Mesodermal cell (in vitro differentiated cells): ENCODE data around the gene KAZN. TPM values are rescaled to one million over a fixed set of nuclear protein-coding genes. Genes with fewer than 3 reads are reported as not detected.

Experiments used
- H3K27ac ChIP-seq: 2 replicates; pipeline ENCODE4 v1.7.0; 2013; ENCODE audit warnings: mild to moderate bottlenecking, low read depth, low read length, moderate library complexity; ENCODE audit not compliant: severe bottlenecking
- H3K36me3 ChIP-seq: 2 replicates; pipeline ENCODE4 v1.7.1; 2013; ENCODE audit warnings: mild to moderate bottlenecking, low read length, moderate library complexity; ENCODE audit not compliant: control insufficient read depth, insufficient read depth
- H3K4me1 ChIP-seq: one replicate; pipeline ENCODE4 v1.7.1; 2013; ENCODE audit warnings: mild to moderate bottlenecking, low read length; ENCODE audit not compliant: insufficient read depth, control insufficient read depth, poor library complexity, severe bottlenecking
- H3K4me3 ChIP-seq: 2 replicates; pipeline ENCODE4 v1.7.0; 2013; ENCODE audit warnings: low read length, control low read depth, mild to moderate bottlenecking; ENCODE audit not compliant: insufficient read depth, poor library complexity, severe bottlenecking; ENCODE audit errors: extremely low read depth
- H3K9me3 ChIP-seq: 2 replicates; pipeline ENCODE4 v1.7.1; 2013; ENCODE audit warnings: mild to moderate bottlenecking, low read length, moderate library complexity; ENCODE audit not compliant: control insufficient read depth
- WGBS, 2 experiments: methylation state at CpG; one replicate each; pipeline ENCODE4 v1.1.5; 2013; ENCODE audit warnings: missing lambda C conversion rate in 2 of 2; ENCODE audit not compliant: insufficient coverage in 2 of 2; 5-methylcytosine and 5-hydroxymethylcytosine counted together
- polyA plus RNA-seq, 2 experiments: library from polyadenylated mRNA; stranded (reverse); fragments of 50-300 nt; gene quantifications; one replicate each; pipeline ENCODE4 v1.2.3, GENCODE V29; 2013

The KAZN gene
- polyA plus RNA-seq (2013, experiment 1 of 2) = 16.1 TPM
- 13.2 TPM for polyA plus RNA-seq (2013, experiment 2 of 2)

GRCh38 chr1:14598498-14599182 lies at the start of gene KAZN:
Gene KAZN (plus strand): TSS chr1:14598685.
- H3K27ac ChIP-seq = peak within 1 kb of the TSS; percentile 96
- no peaks in the 10 kb centered on the region for H3K9me3 ChIP-seq
- H3K4me1 ChIP-seq = peaks cover 35% of the 10 kb centered on the region
- WGBS, 2 experiments = 0% methylated on average over 49 of the region's 81 CpGs
- peak within 1 kb of the TSS; percentile 74 for H3K4me3 ChIP-seq
- H3K36me3 ChIP-seq = no peaks in the 10 kb centered on the region

DNA sequence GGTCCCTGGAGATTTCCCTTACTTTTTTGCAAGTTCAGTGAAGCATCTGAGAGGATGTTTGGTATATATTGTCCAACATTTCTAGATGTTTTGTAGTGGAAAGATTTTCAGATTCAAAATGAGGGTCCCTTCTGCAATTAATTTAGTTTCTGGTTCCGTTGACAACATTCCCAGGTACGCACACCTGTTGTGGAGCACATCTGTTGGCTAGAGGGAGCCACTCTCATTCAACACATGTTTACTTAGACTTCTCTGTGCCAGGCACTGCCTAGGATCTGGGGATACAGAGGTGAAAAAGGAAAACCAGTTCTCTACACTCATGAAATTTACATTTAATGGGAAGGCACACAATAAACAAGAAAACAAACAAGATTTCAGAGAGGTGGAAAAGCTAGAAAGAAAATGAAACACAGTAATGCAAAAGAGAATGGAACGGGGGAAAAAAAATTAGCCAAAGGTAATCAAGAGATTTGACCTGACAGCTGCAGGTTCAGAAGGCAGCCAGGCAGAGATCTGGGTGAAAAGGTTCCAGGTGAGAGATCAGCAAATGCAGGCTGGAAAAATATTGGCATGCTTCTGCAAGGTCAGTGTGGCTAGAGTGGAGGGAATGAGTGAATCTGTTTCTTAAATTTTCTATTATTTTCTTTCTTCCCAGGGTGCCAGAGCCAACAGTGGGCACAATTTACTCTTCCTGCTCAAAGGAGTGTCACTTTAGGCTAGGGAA lies 48.4 kb upstream of the KAZN start:
- H3K9me3 ChIP-seq = peaks cover 7% of the 10 kb centered on the region
- no peaks in the 10 kb centered on the region for H3K36me3 ChIP-seq
- H3K27ac ChIP-seq = no peak overlapping the region
- 75 to 88% methylated on average over 1 of the region's 3 CpGs for WGBS, 2 experiments
- no peak overlapping the region for H3K4me3 ChIP-seq
- no peaks in the 10 kb centered on the region for H3K4me1 ChIP-seq

DNA sequence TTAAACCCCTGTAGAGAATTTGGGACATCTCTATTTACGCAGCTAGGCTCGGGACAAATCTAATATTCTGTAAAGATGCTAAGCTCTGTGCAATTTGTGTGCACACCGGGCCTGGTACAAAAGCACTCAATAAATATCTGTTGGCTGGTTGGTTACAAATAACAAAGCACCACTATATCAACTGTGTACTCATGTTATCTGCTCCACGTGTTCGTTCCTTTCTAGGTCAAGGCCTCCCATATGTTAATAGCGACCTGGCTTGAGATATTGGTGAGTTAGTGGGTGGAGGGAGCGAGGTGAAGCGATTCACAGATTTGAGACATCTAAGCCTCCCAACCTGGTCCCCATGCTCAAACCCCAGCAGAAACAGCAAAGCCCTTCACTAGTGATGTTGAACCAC lies 47.1 kb upstream of the KAZN start:
- Histone ChIP-seq H3K27ac (no peak overlapping the region), H3K9me3 (no peaks in the 10 kb centered on the region), H3K4me1 (no peaks in the 10 kb centered on the region), H3K4me3 (no peak overlapping the region), H3K36me3 (no peaks in the 10 kb centered on the region)
- WGBS, 2 experiments = 100% methylated on average over 2 of the region's 8 CpGs

DNA sequence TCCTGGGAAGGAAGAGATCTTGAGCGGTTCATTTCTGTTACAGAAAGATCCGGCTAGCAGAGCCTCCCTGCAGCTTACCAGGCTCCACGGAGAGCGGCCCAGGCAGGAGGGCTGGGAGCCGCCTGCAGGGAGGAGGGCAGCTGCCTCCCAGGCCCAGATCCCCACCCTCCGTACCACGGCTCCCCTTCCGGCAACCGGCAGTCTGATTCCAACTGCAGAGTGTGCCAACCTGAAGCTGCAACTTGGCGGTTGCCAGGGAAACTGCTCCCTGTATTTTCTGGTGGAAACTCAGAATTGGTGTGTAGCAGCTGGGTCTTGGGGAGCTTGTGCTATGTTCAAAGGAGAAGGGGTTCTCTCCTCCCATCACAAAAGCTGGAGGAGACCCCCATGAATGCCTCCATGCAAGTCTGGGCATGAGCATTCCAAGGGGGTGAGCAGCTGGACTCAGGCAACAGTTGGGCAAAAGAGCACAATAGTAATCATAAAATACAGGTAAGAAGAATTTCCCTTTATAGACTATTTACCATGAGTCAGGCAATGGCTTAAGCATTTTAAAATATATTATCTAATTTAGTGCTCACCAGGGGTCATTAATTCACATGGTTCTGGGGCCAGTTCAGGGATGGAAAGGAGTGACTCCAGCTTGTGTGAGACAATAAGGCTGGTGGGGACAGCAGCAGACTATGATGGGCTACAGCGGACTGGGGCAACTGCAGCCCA lies 46.1 kb upstream of the KAZN start:
- H3K27ac ChIP-seq = no peak overlapping the region
- 70 to 85% methylated on average over 5 to 6 of the region's 11 CpGs for WGBS, 2 experiments
- no peak overlapping the region for H3K4me3 ChIP-seq
- H3K36me3 ChIP-seq = no peaks in the 10 kb centered on the region
- H3K9me3 ChIP-seq = no peaks in the 10 kb centered on the region
- H3K4me1 ChIP-seq = no peaks in the 10 kb centered on the region

DNA sequence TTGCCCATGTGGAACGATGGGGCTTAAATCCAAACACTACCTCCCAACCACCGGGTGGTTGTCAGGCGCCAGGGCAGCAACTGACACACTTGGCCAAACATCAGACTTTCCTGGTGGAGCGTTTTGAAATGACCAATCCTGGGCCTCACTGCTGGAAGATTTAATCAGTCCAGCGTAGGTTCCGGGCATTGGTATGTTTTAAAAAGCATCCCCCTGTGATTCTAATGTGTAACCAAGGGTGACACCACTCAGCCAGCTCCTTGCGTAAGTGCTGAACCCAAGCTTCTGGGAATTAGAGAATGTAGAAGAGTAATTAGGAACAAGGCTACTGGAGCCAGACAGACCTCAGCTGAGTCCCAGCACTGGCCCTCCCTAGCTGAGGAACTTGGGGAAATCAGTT lies 44.8 kb upstream of the KAZN start:
- H3K9me3 ChIP-seq = no peaks in the 10 kb centered on the region
- no peaks in the 10 kb centered on the region for H3K4me1 ChIP-seq
- no peaks in the 10 kb centered on the region for H3K36me3 ChIP-seq
- no peak overlapping the region for H3K4me3 ChIP-seq
- 93 to 97% methylated on average over 5 to 7 of the region's 7 CpGs for WGBS, 2 experiments
- no peak overlapping the region for H3K27ac ChIP-seq

GRCh38 chr1:14555091-14555490 lies 43.4 kb upstream of the KAZN start:
- Histone ChIP-seq H3K27ac (no peak overlapping the region), H3K4me3 (no peak overlapping the region), H3K36me3 (no peaks in the 10 kb centered on the region), H3K9me3 (no peaks in the 10 kb centered on the region), H3K4me1 (no peaks in the 10 kb centered on the region)
- WGBS, 2 experiments = 90 to 100% methylated on average over 1 to 2 of the region's 2 CpGs

GRCh38 chr1:14561014-14561693 lies 37.3 kb upstream of the KAZN start:
- WGBS, 2 experiments = 89 to 92% methylated on average over 7 to 8 of the region's 8 CpGs
- no peak overlapping the region for H3K4me3 ChIP-seq
- H3K9me3 ChIP-seq = peaks cover 5% of the 10 kb centered on the region
- H3K4me1 ChIP-seq = no peaks in the 10 kb centered on the region
- H3K27ac ChIP-seq = no peak overlapping the region
- H3K36me3 ChIP-seq = no peaks in the 10 kb centered on the region

DNA sequence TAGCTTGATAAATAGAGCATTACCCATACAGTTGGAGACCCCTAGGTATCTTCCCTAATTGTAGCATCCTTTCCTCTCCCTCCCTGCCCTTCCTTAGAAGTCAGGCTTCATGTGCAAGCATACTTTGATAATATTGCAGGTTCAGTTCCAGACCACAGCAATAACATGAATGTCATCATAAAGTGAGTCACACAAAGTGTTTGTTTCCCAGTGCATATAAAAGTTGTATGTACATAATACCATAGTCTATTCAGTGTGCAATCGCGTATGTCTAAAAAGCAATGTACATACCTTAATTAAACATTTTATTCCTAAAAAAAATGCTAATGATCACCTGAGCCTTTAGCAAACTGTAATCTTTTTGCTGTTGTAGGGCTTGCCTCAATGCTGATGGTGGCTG lies 33.4 kb upstream of the KAZN start:
- no peaks in the 10 kb centered on the region for H3K36me3 ChIP-seq
- no peak overlapping the region for H3K4me3 ChIP-seq
- no peak overlapping the region for H3K27ac ChIP-seq
- no peaks in the 10 kb centered on the region for H3K4me1 ChIP-seq
- peaks cover 13% of the 10 kb centered on the region for H3K9me3 ChIP-seq
- WGBS, 2 experiments = no CpG with 5 or more reads among the region's 2 CpGs

DNA sequence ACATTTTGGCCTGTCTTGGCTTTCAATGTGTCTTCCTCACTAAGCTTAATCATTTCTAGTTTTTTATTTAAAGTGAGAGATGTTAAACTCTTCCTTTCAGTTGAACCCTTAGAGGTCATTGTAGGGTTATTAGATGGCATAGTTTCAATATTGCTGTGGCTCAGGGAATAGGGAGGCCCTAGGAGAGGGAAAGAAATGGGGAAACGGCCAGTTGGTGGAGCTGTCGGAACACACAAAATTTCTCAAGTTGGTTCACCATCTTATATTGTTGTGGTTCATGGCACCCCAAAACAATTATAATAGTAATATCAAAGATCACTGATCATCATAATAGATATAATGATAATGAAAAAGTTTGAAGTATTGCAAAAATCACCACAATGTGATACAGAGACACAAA lies 31.4 kb upstream of the KAZN start:
- WGBS, 2 experiments = no CpG with 5 or more reads among the region's 2 CpGs
- H3K4me1 ChIP-seq = no peaks in the 10 kb centered on the region
- H3K4me3 ChIP-seq = no peak overlapping the region
- H3K9me3 ChIP-seq = peaks cover 13% of the 10 kb centered on the region
- H3K36me3 ChIP-seq = no peaks in the 10 kb centered on the region
- no peak overlapping the region for H3K27ac ChIP-seq

- Histone ChIP-seq H3K4me1 (no peaks in the 10 kb centered on the region), H3K4me3 (no peak overlapping the region), H3K9me3 (peaks cover 13% of the 10 kb centered on the region), H3K27ac (no peak overlapping the region), H3K36me3 (no peaks in the 10 kb centered on the region)
- WGBS, 2 experiments = 91 to 92% methylated on average over 4 of the region's 5 CpGs
Observed at GRCh38 chr1:14567903-14568302, 30.6 kb upstream of the KAZN start.
